Liver (tissue), 9 donors: ENCODE data around the gene CHST12. TPM values are rescaled to one million over a fixed set of nuclear protein-coding genes. Genes with fewer than 3 reads are reported as not detected.

ENCODE experiments used
- DNase-seq: peaks from one replicate; pipeline ENCODE4 v3.0.0-alpha.2; 2017; ENCODE audit warnings: low spot score
- H3K27ac ChIP-seq, 2 donors: one replicate each; pipeline ENCODE4 v1.7.0; 2013; ENCODE audit warnings: inconsistent platforms in 2 of 2, low read length in 2 of 2, control low read depth in 1 of 2, low read depth in 1 of 2, mild to moderate bottlenecking in 1 of 2
- H3K27me3 ChIP-seq, 4 donors: one replicate each; pipeline versions ENCODE4 v1.6.1 to v1.7.0; 2013; ENCODE audit warnings: low read length in 3 of 4, inconsistent platforms in 1 of 4, mild to moderate bottlenecking in 1 of 4, moderate library complexity in 1 of 4; ENCODE audit not compliant: control insufficient read depth in 4 of 4, insufficient read depth in 4 of 4
- H3K36me3 ChIP-seq, 4 donors: one replicate each; pipeline versions ENCODE4 v1.6.1 to v1.7.0; 2013; ENCODE audit warnings: low read length in 3 of 4, mild to moderate bottlenecking in 3 of 4, low read depth in 1 of 4, moderate library complexity in 1 of 4; ENCODE audit not compliant: control insufficient read depth in 4 of 4, insufficient read depth in 3 of 4
- H3K4me1 ChIP-seq, 4 donors: one replicate each; pipeline versions ENCODE4 v1.6.1 to v1.7.0; 2013; ENCODE audit warnings: low read length in 3 of 4, mild to moderate bottlenecking in 3 of 4, moderate library complexity in 1 of 4; ENCODE audit not compliant: control insufficient read depth in 4 of 4, insufficient read depth in 4 of 4
- H3K4me3 ChIP-seq, 3 donors: one replicate each; pipeline versions ENCODE4 v1.6.1 to v1.7.0; 2013; ENCODE audit warnings: low read length in 3 of 3, control low read depth in 1 of 3, low read depth in 1 of 3, mild to moderate bottlenecking in 1 of 3
- H3K9ac ChIP-seq, 2 donors: one replicate each; pipeline ENCODE4 v1.7.0; 2013; ENCODE audit warnings: low read length in 2 of 2, mild to moderate bottlenecking in 2 of 2, moderate library complexity in 2 of 2, control low read depth in 1 of 2, low read depth in 1 of 2
- H3K9me3 ChIP-seq, 4 donors: one replicate each; pipeline versions ENCODE4 v1.6.1 to v1.7.0; 2013; ENCODE audit warnings: low read length in 3 of 4; ENCODE audit not compliant: control insufficient read depth in 4 of 4
- EGR1 ChIP-seq, 2 donors: IDR thresholded peaks; 2 replicates each; pipeline ENCODE4 v1.6.1; 2016 to 2018; ENCODE audit warnings: antibody characterized with exemption in 2 of 2, low read depth in 2 of 2
- FOXA1 ChIP-seq: IDR thresholded peaks from 2 replicates; pipeline ENCODE4 v1.6.1; 2016; ENCODE audit warnings: antibody characterized with exemption
- FOXA2 ChIP-seq: IDR thresholded peaks from 2 replicates; pipeline ENCODE4 v1.6.1; 2016; ENCODE audit warnings: antibody characterized with exemption
- GABPA ChIP-seq, 2 donors: IDR thresholded peaks in 1 of 2; conservative IDR thresholded peaks in 1 of 2; 2 replicates each; pipeline ENCODE4 v1.6.1; 2016; ENCODE audit warnings: antibody characterized with exemption in 2 of 2, mild to moderate bottlenecking in 1 of 2, moderate library complexity in 1 of 2
- HNF4A ChIP-seq, 2 donors: conservative IDR thresholded peaks; 2 replicates each; pipeline ENCODE4 v1.6.1; 2016; ENCODE audit warnings: antibody characterized with exemption in 2 of 2, mild to moderate bottlenecking in 2 of 2
- NR2F2 ChIP-seq: IDR thresholded peaks from 2 replicates; pipeline ENCODE4 v1.6.1; 2016; ENCODE audit warnings: antibody characterized with exemption
- TAF1 ChIP-seq: conservative IDR thresholded peaks from 2 replicates; pipeline ENCODE4 v1.6.1; 2016; ENCODE audit warnings: antibody characterized with exemption, mild to moderate bottlenecking
- YY1 ChIP-seq: IDR thresholded peaks from 2 replicates; pipeline ENCODE4 v1.6.1; 2016; ENCODE audit warnings: antibody characterized with exemption, mild to moderate bottlenecking
- WGBS: extraction: QIAGEN DNeasy Blood & Tissue Kit; methylation state at CpG from one replicate; pipeline ENCODE4 v1.1.7; 2013; 5-methylcytosine and 5-hydroxymethylcytosine counted together
- polyA plus RNA-seq, 2 donors: library from polyadenylated mRNA; stranded (reverse) in 1 of 2; unstranded in 1 of 2; fragments of 200-250 nt in 1 of 2; fragments of >200 nt in 1 of 2; fragmentation: Nextera tagmentation in 1 of 2; extraction: Ambion mirVana in 1 of 2; gene quantifications; one replicate each; pipeline versions ENCODE4 v1.2.1 to v1.2.3, GENCODE V29; 2013 to 2015
- total RNA-seq, 2 donors: library from RNA; depleted of rRNA; stranded (reverse); fragments of >200 nt; gene quantifications; one replicate each; pipeline ENCODE4 v1.2.3, GENCODE V29; 2014
- TF ChIP-seq, protein P1 (sequence below): IDR thresholded peaks from 2 replicates; pipeline ENCODE4 v1.6.1; 2016; ENCODE audit warnings: antibody characterized with exemption
- TF ChIP-seq, protein P2 (sequence below): fragments of 150-350 bp; IDR thresholded peaks from 2 replicates; pipeline ENCODE4 v1.5.1; 2017; ENCODE audit warnings: improper control_type of control experiment, low read depth, low read length; ENCODE audit not compliant: missing input control
- TF ChIP-seq, protein P3 (sequence below): IDR thresholded peaks from 2 replicates; pipeline ENCODE4 v1.6.1; 2016; ENCODE audit warnings: antibody characterized with exemption, mild to moderate bottlenecking
- TF ChIP-seq, protein P4 (sequence below): IDR thresholded peaks from 2 replicates; pipeline ENCODE4 v1.6.1; 2016; ENCODE audit warnings: antibody characterized with exemption
- donor health status: healthy.
- donor health status: healthy.
- donor health status: healthy.
- donor health status: healthy.
- donor health status: healthy.

CHST12 gene
- total and polyA plus RNA-seq, 4 donors = 3.2 to 11.9 (median 5.2) TPM

DNA sequence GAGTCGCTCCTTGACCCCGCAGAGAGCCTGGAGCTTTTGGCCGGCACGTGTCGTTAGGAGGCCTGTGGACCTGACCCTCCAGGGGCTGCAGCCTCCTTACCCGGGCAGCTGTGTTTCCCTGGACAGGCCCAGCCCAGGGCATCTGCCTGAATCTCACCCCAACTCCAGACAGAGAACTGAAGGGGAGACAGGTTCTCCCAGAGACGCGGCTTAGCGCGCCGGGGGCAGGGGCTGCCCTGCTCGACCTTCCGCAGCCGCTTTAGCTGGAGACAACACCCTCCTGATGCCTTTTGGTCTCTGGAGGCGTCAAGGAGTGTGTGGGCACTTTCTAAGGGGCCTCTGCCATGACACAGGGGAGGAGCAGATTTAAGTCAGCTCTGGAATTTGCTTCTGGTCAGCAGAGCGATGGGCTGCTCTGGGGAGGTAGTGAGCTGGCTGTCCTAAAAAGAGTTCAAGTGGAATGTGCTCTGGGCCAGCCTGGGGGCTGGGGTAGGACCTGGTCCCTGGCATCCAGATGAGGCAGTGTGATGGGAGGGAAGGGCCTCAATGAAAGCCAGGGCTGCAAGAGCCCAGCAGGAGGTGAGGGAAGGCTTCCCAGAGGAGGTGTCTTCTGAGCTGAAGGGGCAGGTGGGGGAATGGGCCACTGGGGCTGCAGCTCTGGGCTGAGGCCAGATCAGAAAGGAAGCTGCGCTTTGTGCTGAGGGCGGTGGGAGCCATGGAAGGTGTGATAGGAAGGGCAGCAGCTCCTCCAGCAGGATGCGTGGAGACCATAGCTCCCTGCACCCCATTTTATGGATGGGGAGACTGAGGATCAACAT, 67.0 kb downstream of the CHST12 start:
- Histone ChIP-seq H3K36me3 (no peaks in the 10 kb centered on the region), H3K9me3 (no peaks in the 10 kb centered on the region), H3K4me1 (no peaks in the 10 kb centered on the region), H3K4me3 (no peak overlapping the region), H3K27me3 (no peaks in the 10 kb centered on the region), H3K27ac (no peak overlapping the region), H3K9ac (no peak overlapping the region)
- TF ChIP-seq YY1 (no peak), FOXA1 (no peak), FOXA2 (no peak)
- TF ChIP-seq, protein P1, sequence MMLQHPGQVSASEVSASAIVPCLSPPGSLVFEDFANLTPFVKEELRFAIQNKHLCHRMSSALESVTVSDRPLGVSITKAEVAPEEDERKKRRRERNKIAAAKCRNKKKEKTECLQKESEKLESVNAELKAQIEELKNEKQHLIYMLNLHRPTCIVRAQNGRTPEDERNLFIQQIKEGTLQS = no peak
- TF ChIP-seq, protein P2, sequence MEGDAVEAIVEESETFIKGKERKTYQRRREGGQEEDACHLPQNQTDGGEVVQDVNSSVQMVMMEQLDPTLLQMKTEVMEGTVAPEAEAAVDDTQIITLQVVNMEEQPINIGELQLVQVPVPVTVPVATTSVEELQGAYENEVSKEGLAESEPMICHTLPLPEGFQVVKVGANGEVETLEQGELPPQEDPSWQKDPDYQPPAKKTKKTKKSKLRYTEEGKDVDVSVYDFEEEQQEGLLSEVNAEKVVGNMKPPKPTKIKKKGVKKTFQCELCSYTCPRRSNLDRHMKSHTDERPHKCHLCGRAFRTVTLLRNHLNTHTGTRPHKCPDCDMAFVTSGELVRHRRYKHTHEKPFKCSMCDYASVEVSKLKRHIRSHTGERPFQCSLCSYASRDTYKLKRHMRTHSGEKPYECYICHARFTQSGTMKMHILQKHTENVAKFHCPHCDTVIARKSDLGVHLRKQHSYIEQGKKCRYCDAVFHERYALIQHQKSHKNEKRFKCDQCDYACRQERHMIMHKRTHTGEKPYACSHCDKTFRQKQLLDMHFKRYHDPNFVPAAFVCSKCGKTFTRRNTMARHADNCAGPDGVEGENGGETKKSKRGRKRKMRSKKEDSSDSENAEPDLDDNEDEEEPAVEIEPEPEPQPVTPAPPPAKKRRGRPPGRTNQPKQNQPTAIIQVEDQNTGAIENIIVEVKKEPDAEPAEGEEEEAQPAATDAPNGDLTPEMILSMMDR = no peak
- 71% methylated on average over 19 of the region's 19 CpGs for WGBS
- no peak for DNase-seq

DNA sequence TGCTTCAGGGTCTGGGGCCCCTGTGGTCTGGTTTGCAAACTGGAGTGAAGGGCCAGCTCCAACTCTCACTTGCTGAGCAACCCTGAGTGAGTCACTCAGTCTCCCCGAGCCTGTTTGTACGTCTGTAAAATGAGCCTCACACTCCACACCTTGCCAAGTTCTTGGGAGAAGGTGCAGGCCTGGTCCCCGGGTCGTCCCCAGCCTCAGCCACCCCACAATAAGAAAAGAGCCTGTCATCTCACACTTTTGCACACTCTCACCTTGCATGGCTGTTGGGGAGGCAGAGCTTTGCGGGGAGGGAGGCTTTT, 67.6 kb downstream of the CHST12 start:
- H3K27ac ChIP-seq = no peak overlapping the region
- no peaks in the 10 kb centered on the region for H3K9me3 ChIP-seq
- no peaks in the 10 kb centered on the region for H3K27me3 ChIP-seq
- H3K9ac ChIP-seq = no peak overlapping the region
- H3K4me3 ChIP-seq = no peak overlapping the region
- no peak for DNase-seq
- 72% methylated on average over 5 of the region's 5 CpGs for WGBS
- H3K4me1 ChIP-seq = no peaks in the 10 kb centered on the region
- TF ChIP-seq FOXA1 (no peak), EGR1 (IDR thresholded peaks at IDR 0.05; ENCODE audit: low read depth in 2 of 2) (no peak), YY1 (no peak)
- H3K36me3 ChIP-seq = no peaks in the 10 kb centered on the region

DNA sequence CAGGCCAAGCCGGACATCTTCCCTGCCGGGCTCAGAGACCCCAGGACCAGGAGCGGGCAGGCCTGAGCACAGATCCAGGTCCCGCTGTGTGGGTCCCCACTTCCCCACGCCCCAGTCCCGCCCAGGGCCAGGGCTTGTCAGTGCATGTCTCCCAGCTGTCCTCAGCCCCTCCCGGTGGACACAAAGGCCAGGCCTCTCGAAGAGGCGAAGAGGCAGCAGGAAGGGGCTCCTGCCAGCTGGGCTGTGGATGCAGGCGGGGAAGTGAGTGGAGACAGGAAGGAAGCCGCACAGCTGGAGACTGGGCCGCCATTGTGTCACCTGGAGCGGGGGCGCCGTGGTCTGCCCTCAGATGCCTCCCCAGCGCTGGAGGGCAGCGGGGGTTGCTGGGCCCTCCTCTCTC, 68.0 kb downstream of the CHST12 start:
- TF ChIP-seq TAF1 (no peak), FOXA2 (no peak), NR2F2 (no peak), HNF4A (conservative IDR thresholded peaks at IDR 0.05) (no peak), GABPA (IDR thresholded peaks at IDR 0.05 in 1 of 2, conservative IDR thresholded peaks at IDR 0.05 in 1 of 2) (no peak)
- TF ChIP-seq, protein P3, sequence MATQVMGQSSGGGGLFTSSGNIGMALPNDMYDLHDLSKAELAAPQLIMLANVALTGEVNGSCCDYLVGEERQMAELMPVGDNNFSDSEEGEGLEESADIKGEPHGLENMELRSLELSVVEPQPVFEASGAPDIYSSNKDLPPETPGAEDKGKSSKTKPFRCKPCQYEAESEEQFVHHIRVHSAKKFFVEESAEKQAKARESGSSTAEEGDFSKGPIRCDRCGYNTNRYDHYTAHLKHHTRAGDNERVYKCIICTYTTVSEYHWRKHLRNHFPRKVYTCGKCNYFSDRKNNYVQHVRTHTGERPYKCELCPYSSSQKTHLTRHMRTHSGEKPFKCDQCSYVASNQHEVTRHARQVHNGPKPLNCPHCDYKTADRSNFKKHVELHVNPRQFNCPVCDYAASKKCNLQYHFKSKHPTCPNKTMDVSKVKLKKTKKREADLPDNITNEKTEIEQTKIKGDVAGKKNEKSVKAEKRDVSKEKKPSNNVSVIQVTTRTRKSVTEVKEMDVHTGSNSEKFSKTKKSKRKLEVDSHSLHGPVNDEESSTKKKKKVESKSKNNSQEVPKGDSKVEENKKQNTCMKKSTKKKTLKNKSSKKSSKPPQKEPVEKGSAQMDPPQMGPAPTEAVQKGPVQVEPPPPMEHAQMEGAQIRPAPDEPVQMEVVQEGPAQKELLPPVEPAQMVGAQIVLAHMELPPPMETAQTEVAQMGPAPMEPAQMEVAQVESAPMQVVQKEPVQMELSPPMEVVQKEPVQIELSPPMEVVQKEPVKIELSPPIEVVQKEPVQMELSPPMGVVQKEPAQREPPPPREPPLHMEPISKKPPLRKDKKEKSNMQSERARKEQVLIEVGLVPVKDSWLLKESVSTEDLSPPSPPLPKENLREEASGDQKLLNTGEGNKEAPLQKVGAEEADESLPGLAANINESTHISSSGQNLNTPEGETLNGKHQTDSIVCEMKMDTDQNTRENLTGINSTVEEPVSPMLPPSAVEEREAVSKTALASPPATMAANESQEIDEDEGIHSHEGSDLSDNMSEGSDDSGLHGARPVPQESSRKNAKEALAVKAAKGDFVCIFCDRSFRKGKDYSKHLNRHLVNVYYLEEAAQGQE = no peak
- TF ChIP-seq, protein P1 = no peak
- TF ChIP-seq, protein P4, sequence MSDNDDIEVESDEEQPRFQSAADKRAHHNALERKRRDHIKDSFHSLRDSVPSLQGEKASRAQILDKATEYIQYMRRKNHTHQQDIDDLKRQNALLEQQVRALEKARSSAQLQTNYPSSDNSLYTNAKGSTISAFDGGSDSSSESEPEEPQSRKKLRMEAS = no peak
- Histone ChIP-seq H3K36me3 (no peaks in the 10 kb centered on the region), H3K4me3 (no peak overlapping the region), H3K4me1 (no peaks in the 10 kb centered on the region), H3K9me3 (no peaks in the 10 kb centered on the region), H3K9ac (no peak overlapping the region), H3K27me3 (no peaks in the 10 kb centered on the region), H3K27ac (no peak overlapping the region)
- DNase-seq = no peak
- WGBS = 48% methylated on average over 17 of the region's 17 CpGs
